ENCODE data around the gene LLGL2.

LLGL2 gene

DNA sequence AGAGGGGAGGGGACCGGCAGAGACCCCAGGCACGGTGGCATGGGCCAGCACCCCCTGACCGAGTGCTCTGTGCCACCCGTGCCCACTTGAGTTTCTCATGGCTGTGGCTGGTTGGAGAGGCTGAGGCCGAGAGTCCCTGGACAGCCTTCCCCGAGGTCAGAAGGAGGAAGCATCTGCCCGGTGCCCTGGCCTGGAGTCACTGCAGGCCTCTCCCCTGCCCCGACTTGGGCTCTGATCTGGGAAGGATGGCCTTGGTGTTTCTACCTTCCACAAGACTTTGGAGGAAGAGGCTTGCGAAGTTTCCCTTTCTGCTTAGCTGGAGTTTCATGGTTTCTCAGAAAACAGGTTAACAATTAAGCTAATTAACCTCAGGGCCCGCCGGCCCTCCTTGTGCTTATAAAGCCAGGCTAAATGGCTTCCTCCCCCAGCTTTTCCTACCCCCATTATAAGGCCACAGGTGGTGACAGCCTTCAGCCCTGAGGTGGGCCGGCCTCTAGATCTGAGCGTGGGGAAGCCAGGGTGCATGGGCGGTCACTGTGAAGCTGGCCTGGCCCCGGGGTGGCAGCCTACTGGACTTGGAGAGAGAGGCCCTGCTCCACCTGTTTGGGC, 17.3 kb downstream of the LLGL2 start:
- Mint-ChIP-seq H3K9me3 (no peaks in the 10 kb centered on the region), H3K27me3 (no peaks in the 10 kb centered on the region), H3K4me3 (no peak overlapping the region), H3K36me3 (no peaks in the 10 kb centered on the region), H3K27ac (no peak overlapping the region), H3K4me1 (no peaks in the 10 kb centered on the region)

DNA sequence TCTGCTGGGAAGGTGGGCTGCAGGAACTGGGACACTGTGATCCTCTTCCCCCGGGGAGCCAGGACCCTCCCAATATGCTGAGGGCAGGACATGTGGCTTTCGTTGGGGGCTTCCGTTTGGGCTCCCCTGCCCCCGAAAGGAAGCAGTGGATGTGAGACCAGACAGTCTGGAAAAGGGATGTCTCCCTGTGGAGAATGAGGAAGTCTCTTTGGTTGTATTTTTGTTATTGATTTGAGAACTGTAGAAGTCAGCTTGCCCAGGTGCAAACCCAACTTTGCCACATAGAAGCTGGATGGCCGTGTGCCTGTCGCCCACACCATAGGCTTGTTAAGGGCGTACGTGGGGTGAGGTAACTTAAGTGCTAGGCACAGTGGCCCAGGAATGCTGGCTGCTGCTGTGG, 18.8 kb downstream of the LLGL2 start:
- Mint-ChIP-seq H3K36me3 (no peaks in the 10 kb centered on the region), H3K27ac (no peak overlapping the region), H3K9me3 (no peaks in the 10 kb centered on the region), H3K4me3 (no peak overlapping the region), H3K4me1 (no peaks in the 10 kb centered on the region), H3K27me3 (no peaks in the 10 kb centered on the region)

DNA sequence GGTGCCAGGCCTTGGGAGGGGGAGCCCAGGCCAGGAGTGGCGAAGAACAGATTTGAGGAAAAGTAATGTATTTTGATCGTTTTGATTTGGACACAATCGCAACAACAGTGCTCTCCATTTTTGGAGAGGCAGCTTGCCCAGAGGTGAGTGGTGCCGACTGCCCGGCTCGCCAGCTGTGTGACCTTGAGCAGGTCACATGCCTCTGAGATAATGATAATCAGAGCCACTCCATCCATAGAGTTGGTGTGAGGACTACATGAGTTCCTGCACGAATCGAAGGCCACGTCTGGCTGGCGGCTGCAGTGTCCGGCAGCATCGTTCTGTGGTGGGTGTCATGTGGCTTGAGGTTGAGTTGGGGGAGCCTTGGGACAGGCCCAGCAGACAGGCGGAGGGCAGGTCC, 20.7 kb downstream of the LLGL2 start:
- Mint-ChIP-seq H3K27me3 (no peaks in the 10 kb centered on the region), H3K4me3 (no peak overlapping the region), H3K27ac (no peak overlapping the region), H3K9me3 (no peaks in the 10 kb centered on the region), H3K36me3 (no peaks in the 10 kb centered on the region), H3K4me1 (no peaks in the 10 kb centered on the region)

DNA sequence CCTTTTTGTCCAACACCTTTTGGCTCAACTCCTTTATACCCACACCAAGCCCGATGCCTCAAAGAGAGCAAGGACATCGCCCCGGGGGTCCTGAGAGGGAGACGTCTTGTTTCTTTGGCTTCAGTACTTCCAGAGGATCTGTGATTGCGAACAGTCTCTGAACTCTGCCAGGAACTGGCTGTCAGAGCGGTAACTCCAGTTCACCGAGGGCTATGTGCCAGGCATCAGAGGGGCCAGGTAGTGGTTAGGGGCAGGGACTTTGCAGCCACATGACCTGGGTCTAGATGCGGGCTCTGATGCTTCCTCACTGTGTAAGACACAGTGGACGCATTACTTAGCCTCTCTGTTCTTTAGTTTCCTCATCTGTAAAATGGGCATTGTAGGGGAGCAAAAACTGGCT, 21.6 kb downstream of the LLGL2 start:
- Mint-ChIP-seq H3K27me3 (no peaks in the 10 kb centered on the region), H3K36me3 (no peaks in the 10 kb centered on the region), H3K27ac (no peak overlapping the region), H3K4me1 (no peaks in the 10 kb centered on the region), H3K9me3 (no peaks in the 10 kb centered on the region), H3K4me3 (no peak overlapping the region)

DNA sequence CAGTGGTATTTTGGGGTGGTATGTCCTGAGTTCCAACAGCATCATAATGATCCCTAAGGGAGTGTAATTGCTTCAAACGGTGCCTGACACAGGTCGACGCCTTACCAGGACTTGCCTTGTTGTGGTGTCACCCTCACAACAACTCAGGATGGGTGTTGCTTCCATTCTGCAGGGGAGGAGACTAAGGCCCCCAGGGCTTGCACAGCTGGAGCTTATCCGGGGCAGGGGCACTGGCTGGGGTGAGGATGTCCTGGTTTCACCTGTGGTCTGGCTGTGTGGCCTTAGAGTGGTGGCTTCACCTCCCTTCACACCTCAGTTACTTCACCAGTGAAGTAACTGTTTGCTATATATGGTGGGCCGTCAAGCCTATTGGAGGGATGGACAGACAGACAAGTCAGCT, 23.3 kb downstream of the LLGL2 start:
- Mint-ChIP-seq H3K36me3 (peaks cover 1% of the 10 kb centered on the region), H3K9me3 (no peaks in the 10 kb centered on the region), H3K27me3 (no peaks in the 10 kb centered on the region), H3K27ac (no peak overlapping the region), H3K4me1 (no peaks in the 10 kb centered on the region), H3K4me3 (no peak overlapping the region)

DNA sequence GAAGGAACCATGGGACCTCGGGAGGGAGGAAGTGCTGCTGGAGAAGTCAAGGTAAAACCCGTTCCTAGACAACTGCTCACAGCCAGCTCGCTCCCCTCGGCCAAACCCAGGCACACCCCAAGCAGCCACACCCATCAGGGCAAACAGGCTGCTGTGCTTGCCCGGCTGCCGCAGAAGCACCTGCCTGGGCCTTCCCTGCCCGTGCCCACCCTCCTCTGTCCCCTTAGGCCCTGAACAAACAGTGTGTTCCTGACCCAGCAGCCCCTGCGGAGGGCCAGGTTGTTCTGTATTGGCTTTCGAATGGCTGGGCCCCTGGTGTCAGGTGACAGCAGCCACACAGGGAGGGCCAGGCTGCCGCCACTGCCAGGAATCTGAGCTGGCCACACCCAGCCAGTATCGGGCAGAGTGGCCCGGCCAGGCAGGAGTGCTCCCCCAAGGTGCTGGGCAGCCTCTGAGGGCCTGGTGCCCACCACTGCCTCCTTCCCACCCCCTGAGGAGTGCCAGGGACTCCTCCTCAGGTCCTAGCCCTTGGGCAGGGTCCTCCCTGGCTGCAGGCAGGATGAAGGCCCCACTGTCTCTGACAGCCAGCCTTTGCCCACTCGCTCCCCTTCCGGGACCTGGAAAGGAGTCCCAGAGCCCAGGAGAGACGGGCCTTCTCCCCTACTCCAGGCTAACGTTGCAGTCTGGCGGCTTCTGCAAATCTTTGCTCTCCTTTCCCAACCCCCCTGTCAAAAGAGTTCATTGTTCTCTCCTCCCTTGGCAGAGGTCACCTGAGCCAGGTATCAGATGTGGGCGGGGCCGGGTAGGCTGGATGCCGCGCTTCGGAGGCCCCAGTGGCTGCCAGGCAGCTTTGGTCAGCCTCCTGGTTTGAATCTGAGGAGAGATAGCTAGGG, 24.0 kb downstream of the LLGL2 start:
- Mint-ChIP-seq H3K27me3 (no peaks in the 10 kb centered on the region), H3K4me1 (no peaks in the 10 kb centered on the region), H3K9me3 (no peaks in the 10 kb centered on the region), H3K4me3 (no peak overlapping the region), H3K27ac (no peak overlapping the region), H3K36me3 (peaks cover 1% of the 10 kb centered on the region)

DNA sequence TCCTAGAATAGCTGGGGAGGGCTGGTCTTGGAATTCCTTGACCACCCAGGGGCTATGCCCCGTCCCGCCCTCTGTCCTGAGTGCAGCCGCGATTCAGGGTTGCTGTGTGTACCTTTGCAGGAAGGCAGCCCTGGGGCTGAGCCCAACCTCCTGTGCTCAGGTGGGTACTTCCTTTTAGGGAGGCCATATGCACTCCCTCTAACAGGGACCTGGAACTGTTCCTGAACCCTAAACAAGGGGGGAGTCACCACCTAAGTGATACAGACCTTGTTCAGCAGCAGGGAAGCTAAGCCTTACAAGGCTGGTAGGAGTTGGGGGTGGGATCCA, 24.6 kb downstream of the LLGL2 start:
- Mint-ChIP-seq H3K4me3 (no peak overlapping the region), H3K36me3 (peaks cover 1% of the 10 kb centered on the region), H3K27ac (no peak overlapping the region), H3K4me1 (no peaks in the 10 kb centered on the region), H3K9me3 (no peaks in the 10 kb centered on the region), H3K27me3 (no peaks in the 10 kb centered on the region)

DNA sequence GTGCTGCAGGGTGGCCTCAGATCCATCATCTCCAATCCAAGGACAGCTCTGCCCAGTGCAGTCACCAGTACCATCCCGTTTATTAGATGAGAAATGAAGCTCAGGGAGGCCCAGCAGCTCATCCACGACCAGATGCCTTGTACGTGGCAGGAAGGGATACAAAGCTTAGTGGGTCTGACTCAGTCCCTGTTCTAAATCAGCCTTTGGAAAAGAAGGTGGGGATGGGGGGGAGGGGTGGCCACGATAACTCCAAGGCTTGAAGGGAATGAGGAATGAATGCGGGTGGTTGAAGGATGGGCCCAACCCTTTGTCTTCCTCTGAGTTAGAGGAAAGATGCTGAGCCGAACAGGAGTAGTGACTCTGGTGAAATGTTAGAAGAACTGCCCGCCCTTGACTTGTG, 25.8 kb downstream of the LLGL2 start:
- H3K4me1 Mint-ChIP-seq, result no peaks in the 10 kb centered on the region
- peaks cover 1% of the 10 kb centered on the region for H3K36me3 Mint-ChIP-seq
- no peak overlapping the region for H3K4me3 Mint-ChIP-seq
- H3K9me3 Mint-ChIP-seq, result no peaks in the 10 kb centered on the region
- no peaks in the 10 kb centered on the region for H3K27me3 Mint-ChIP-seq
- no peak overlapping the region for H3K27ac Mint-ChIP-seq

DNA sequence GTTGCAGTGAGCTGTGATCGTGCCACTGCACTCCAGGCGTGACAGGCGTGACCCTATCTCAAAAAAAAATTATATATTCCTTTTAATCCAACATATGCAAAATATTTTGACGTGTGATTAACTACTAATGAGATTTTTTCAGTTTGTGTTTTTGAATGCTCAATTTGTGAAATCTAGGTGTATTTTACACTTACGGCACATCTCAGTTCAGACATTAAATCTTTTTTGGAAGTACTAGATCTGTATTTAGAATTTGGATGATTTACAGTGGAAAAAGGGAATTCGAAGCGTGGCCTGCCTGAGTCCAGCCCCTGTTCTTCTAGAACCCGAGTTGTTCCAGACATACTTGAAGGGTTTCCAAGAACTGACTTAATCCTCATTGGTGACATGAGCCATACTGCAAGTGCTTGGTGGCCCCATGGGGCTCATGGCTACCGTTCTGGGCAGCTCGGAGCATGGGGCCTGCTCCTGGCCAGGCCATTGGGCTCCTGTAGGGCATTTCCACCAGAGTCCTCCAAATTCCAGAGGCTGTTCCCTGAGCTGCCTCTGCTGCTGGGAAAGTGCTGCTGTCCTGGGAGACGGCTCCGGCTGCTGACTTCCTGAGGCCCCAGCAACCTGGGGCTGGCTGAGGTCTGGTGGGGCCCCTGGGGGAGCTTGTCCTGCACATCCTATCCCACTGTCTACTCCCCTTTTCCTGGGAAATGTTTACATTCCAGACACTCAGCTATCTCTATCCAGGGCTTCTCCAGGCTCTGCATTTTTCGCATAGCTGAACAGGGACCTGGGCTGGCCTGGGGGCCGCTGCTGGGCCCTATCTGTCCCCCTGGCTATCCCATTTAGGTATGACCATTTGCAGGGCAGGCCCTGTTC, 27.2 kb downstream of the LLGL2 start:
- Mint-ChIP-seq H3K27ac (no peak overlapping the region), H3K9me3 (no peaks in the 10 kb centered on the region), H3K27me3 (no peaks in the 10 kb centered on the region), H3K4me3 (no peak overlapping the region), H3K36me3 (peaks cover 1% of the 10 kb centered on the region), H3K4me1 (no peaks in the 10 kb centered on the region)

DNA sequence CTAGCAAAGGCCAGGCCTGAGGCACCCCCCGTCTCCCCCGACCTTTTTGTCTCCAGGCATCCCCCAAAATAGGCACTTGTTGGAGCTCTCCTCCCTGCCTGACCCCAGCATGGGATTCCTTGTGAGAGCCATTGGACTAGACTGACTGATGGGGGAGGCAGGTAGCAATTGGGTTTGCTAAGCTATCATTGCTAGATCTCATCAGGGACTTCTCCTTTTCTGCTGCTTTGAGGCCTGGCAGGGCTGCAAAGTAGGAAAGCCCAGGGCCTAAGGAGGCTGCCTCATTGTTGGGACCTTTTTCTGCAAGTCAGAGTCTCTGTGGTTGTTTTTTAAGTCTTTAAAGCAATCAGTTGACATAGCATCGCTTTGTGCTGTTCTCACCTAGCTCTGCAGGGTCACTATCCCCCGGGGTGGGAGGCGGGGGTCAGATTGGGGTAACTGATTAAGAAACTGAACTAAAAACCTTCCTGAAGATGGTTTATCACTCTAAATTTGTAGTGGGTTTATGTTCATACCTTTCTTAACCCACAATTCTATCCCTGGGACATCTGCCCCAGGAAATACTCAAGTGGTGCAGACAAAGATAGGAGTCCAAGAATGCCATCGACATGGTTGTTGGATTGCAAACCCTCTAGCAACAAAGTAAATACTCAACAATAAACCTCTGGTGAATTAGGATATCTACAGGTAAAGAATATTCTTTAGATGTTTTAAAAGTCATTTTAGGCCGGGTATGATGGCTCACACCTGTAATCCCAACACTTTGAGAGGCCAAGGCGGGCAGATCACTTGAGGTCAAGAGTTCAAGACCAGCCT, 28.0 kb downstream of the LLGL2 start:
- H3K4me1 Mint-ChIP-seq, result no peaks in the 10 kb centered on the region
- H3K27me3 Mint-ChIP-seq, result no peaks in the 10 kb centered on the region
- H3K27ac Mint-ChIP-seq, result no peak overlapping the region
- H3K36me3 Mint-ChIP-seq, result peaks cover 1% of the 10 kb centered on the region
- no peaks in the 10 kb centered on the region for H3K9me3 Mint-ChIP-seq
- H3K4me3 Mint-ChIP-seq, result no peak overlapping the region

DNA sequence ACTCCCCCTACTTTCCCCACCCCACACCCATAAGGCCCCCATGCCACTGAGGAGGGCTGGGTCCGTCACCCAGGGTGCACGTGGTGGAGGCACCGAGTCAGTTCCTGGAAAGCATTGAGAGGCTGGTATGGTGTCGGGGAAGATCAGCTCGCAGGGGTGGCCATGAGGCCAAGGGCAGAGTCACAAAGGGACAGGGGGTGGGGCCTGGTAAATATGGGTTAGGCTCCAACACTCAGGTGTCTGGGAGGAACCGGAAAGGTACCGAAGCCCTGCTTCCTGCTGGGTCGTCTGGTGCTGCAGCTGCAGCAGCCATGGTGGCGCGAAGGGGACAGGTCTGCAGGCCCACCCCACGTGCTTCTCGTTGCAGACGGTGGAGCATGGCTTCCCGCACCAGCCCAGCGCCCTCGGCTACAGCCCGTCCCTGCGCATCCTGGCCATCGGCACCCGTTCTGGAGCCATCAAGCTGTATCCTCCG, 30.2 kb downstream of the LLGL2 start:
- Mint-ChIP-seq H3K4me1 (no peaks in the 10 kb centered on the region), H3K36me3 (peaks cover 1% of the 10 kb centered on the region), H3K27me3 (no peaks in the 10 kb centered on the region), H3K9me3 (no peaks in the 10 kb centered on the region), H3K27ac (no peak overlapping the region), H3K4me3 (no peak overlapping the region)

DNA sequence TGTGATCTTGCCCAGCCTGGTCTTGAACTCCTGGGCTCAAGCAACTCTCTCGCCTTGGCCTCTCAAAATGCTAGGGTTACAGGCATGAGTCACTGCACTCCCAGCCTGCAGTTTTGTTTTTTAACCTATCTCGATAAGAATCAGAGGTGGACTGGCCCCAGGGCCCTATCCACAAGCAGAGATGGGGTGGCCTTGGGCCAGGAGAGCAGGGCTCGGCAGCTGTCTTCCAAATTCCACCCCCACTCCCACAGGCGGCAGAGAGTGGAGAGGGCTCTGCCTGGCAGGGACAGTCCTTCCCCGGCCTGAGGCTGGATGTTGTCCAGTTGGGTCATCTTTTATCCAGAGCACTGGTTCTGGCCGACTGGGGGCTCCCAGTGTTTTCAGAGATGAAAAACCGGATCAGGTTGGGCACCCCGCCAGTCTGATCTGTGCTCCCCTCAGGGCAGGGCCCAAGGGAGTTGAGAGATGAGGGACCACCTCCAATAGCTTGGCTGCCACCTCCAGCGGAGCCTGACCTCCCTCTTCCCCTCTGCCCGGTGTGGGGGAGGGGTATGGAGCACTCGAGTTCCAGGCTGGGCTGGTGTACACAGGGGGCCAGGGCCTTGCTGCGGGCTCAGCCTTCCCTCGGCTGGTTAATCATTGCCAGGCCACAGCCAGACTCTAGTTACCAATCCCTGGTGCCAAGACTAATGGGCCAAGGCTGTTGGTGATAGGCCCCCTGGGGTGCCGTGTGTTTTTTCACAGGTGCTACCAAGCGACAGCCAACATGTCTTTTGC, 31.8 kb downstream of the LLGL2 start:
- Mint-ChIP-seq H3K27me3 (no peaks in the 10 kb centered on the region), H3K4me1 (no peaks in the 10 kb centered on the region), H3K36me3 (peaks cover 1% of the 10 kb centered on the region), H3K27ac (no peak overlapping the region), H3K4me3 (no peak overlapping the region), H3K9me3 (no peaks in the 10 kb centered on the region)

DNA sequence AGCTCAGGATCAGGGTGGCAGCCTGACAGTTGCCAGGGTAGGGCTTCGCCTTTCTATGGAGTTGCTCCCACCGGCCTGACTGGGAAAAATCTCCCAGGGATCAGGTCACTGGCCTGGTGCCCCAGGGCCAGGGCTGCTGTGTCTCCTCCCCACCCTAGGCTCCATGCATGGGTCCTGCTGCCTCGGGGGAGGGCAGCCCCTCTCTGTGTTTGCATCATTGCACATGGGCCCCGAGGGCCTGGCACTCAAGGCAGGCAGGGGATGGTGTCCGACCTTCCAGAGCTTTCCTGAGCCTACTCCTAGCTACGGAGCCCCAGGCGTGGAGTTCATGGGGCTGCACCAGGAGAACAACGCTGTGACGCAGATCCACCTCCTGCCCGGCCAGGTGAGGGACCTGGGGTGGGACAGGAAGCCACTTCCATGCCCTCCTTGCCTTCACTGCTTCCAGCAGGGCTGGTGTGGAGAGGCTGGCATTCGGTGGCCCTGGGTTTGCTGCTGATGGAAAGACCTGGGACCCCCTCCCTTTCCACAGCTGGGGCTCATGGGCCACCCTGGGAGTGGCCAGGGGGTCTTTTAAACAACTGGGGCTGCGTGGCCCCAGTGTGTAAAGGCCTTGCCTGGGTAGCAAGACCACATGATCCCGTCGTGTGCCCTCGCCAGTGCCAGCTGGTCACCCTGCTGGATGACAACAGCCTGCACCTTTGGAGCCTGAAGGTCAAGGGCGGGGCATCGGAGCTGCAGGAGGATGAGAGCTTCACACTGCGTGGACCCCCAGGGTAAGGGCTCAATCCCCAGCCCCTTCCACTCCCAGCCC, 32.6 kb downstream of the LLGL2 start:
- Mint-ChIP-seq H3K27me3 (no peaks in the 10 kb centered on the region), H3K4me1 (no peaks in the 10 kb centered on the region), H3K27ac (no peak overlapping the region), H3K36me3 (no peaks in the 10 kb centered on the region), H3K4me3 (no peak overlapping the region), H3K9me3 (no peaks in the 10 kb centered on the region)

Data from activated naive CD4-positive, alpha-beta T cell treated with anti-CD3 and anti-CD28 coated beads, Interleukin-2, amount 50 U/mL, for 24 hours (primary cell).